ENCODE data around the gene REXO1.

The REXO1 gene

GRCh38 chr19:1783874-1784273 lies 64.4 kb downstream of the REXO1 start:
- POLR2A ChIA-PET = no interaction called here
- TF ChIP-seq CTCF (IDR thresholded peaks at IDR 0.05; ENCODE audit: control extremely low read depth, extremely low read depth, low read depth, missing control alignments) = no peak
- DNase-seq (ENCODE audit: extremely low spot score) = no peak
- CTCF ChIA-PET = interaction anchor here (2.7 kb wide), 1 partner anchor 9 kb away, joined by 15 read pairs; no protein-coding TSS in a partner anchor

- no peak for TF ChIP-seq CTCF (IDR thresholded peaks at IDR 0.05; ENCODE audit: control extremely low read depth, extremely low read depth, low read depth, missing control alignments)
Observed at GRCh38 chr19:1783354-1783753, 64.9 kb downstream of the REXO1 start.

DNA sequence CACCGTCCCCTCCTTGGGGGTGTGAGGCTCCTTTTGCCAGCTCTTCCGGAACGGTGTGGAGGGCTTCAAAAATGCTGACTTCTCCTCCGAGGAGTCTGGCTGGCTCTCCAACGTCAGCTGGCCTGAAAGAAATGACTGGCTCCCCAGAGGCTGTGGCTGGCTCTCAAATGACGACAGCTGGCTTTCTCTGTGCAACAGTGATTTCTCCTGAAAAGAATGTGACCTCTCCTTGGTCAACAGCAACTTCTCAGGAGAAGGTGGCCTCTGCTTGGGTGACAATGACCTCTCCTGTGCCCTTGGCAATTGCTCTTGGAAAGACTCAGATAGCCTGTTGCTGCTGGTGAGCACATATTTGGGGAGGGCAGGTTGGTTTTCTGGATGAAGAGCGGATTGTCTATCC lies 65.8 kb downstream of the REXO1 start:
- TF ChIP-seq CTCF (IDR thresholded peaks at IDR 0.05; ENCODE audit: control extremely low read depth, extremely low read depth, low read depth, missing control alignments) = no peak
- ChIA-PET CTCF (interaction anchor here (0.9 to 2.7 kb wide), 5 partner anchors 11 to 338 kb away, joined by 3 to 15 read pairs (median 4); no protein-coding TSS in a partner anchor), POLR2A (no interaction called here)
- no peak for DNase-seq (ENCODE audit: extremely low spot score)

More at GRCh38 chr19:1783354-1783753, 64.9 kb downstream of the REXO1 start:
- no peak for DNase-seq (ENCODE audit: extremely low spot score)
- CTCF ChIA-PET = interaction anchor here (0.9 to 2.7 kb wide), 3 partner anchors 10 to 339 kb away, joined by 3 to 15 read pairs (median 4); no protein-coding TSS in a partner anchor
- POLR2A ChIA-PET = no interaction called here

GRCh38 chr19:1780272-1780958 lies 67.9 kb downstream of the REXO1 start:
- TF ChIP-seq CTCF (IDR thresholded peaks at IDR 0.05; ENCODE audit: control extremely low read depth, extremely low read depth, low read depth, missing control alignments) = no peak
- POLR2A ChIA-PET = interaction anchor here (0.5 kb wide), 1 partner anchor 75 kb away, joined by 3 read pairs; no protein-coding TSS in a partner anchor
- CTCF ChIA-PET = interaction anchor here (1.3 to 1.9 kb wide), 2 partner anchors 15 to 234 kb away, joined by 4 to 10 read pairs; no protein-coding TSS in a partner anchor

DNA sequence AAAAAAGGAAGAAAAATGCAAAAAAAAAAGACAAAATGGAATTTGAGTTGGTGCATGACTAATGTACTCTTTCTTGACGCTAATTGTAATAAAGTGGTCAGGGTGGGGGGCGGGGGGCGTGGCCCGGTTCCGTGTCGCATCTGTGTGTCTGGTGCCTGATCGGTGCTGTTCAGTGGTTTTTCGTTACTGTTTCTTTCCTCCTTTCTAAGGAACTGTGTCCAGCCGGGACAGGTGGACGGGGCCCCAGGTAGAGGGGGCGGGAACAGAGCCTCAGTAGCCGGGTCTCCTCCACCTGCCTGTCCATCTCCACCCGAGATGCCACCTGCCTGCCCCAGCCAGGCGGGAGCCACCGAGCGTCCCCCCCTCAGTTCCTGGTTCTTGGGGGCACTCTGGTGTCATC lies 68.7 kb downstream of the REXO1 start:
- ChIA-PET POLR2A (interaction anchor here (0.5 kb wide), 1 partner anchor 75 kb away, joined by 3 read pairs; no protein-coding TSS in a partner anchor), CTCF (no interaction called here)
- no peak for DNase-seq (ENCODE audit: extremely low spot score)
- no peak for TF ChIP-seq CTCF (IDR thresholded peaks at IDR 0.05; ENCODE audit: control extremely low read depth, extremely low read depth, low read depth, missing control alignments)

More at GRCh38 chr19:1780272-1780958, 67.9 kb downstream of the REXO1 start:
- no peak for DNase-seq (ENCODE audit: extremely low spot score)

DNA sequence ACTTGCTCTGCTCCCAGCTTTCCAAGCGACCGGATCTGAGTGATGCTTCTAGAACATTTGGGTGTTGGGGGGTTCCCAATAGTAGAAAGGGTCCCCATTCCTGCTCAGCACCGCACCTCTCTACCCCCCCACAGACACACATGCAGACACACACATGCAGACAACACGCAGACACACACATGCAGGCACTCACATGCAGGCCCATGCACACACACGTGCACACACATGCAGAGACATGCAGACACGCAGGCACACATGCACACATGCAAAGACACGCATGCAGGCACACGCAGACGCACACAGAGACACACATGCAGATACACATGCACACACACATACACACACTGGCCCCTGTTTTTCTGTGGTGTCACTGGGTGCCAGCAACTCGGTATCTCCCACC lies 71.1 kb downstream of the REXO1 start:
- no peak for TF ChIP-seq CTCF (IDR thresholded peaks at IDR 0.05; ENCODE audit: control extremely low read depth, extremely low read depth, low read depth, missing control alignments)
- CTCF ChIA-PET = no interaction called here
- no peak for DNase-seq (ENCODE audit: extremely low spot score)
- POLR2A ChIA-PET = interaction anchor here (0.6 kb wide), 1 partner anchor 97 kb away, joined by 3 read pairs; no protein-coding TSS in a partner anchor
